DOHH2 (cell line): ENCODE results near the gene RBMS3.

Experiments used
- EZH2phosphoT487 ChIP-seq: fragments of 200-600 bp; sonication (generic); IDR thresholded peaks from 2 replicates; pipeline ENCODE4 v1.6.1; 2017; ENCODE audit warnings: borderline replicate concordance, mild to moderate bottlenecking, antibody characterized with exemption, low read length, moderate library complexity, mixed read lengths
- TF ChIP-seq, protein P1 (sequence below): fragments of 200-600 bp; sonication (generic); IDR thresholded peaks from one replicate; pipeline ENCODE4 v1.5.1; 2014; ENCODE audit warnings: antibody characterized with exemption, mild to moderate bottlenecking, low read depth, low read length; ENCODE audit not compliant: poor library complexity, severe bottlenecking

GRCh38 chr3:29850641-29851040, 569.8 kb downstream of the RBMS3 start:
- no peak for TF ChIP-seq EZH2phosphoT487
- TF ChIP-seq, protein P1, sequence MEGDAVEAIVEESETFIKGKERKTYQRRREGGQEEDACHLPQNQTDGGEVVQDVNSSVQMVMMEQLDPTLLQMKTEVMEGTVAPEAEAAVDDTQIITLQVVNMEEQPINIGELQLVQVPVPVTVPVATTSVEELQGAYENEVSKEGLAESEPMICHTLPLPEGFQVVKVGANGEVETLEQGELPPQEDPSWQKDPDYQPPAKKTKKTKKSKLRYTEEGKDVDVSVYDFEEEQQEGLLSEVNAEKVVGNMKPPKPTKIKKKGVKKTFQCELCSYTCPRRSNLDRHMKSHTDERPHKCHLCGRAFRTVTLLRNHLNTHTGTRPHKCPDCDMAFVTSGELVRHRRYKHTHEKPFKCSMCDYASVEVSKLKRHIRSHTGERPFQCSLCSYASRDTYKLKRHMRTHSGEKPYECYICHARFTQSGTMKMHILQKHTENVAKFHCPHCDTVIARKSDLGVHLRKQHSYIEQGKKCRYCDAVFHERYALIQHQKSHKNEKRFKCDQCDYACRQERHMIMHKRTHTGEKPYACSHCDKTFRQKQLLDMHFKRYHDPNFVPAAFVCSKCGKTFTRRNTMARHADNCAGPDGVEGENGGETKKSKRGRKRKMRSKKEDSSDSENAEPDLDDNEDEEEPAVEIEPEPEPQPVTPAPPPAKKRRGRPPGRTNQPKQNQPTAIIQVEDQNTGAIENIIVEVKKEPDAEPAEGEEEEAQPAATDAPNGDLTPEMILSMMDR, result no peak
